HG03095 (cell line): Measurements from ENCODE around the gene CLTB.

Experiments
- ATAC-seq: cut with Tn5 transposase; IDR thresholded peaks from one replicate; pipeline ENCODE4 v1.9.1; 2021; ENCODE audit warnings: moderate library complexity; ENCODE audit not compliant: unreplicated experiment

Gene CLTB

GRCh38 chr5:176355400-176356178 is 60.8 kb downstream of the CLTB start:
- no peak for ATAC-seq

- no peak for ATAC-seq
Measured at GRCh38 chr5:176353533-176353932, 62.8 kb downstream of the CLTB start.

- ATAC-seq, result no peak
Measured at GRCh38 chr5:176352116-176352878, 64.0 kb downstream of the CLTB start.

GRCh38 chr5:176350416-176350815 is 65.9 kb downstream of the CLTB start:
- ATAC-seq, result no peak

- ATAC-seq, result no peak
Measured at GRCh38 chr5:176342766-176343458, 73.4 kb downstream of the CLTB start.
